Measurements from ENCODE around the gene ARL16.

ARL16 gene

GRCh38 chr17:81672954-81673353 is 10.6 kb downstream of the ARL16 start:
- H3K27ac ChIP-seq = no peak overlapping the region

GRCh38 chr17:81672504-81672903 is 11.1 kb downstream of the ARL16 start:
- no peak overlapping the region for H3K27ac ChIP-seq
- no peak for TF ChIP-seq CTCF (conservative IDR thresholded peaks at IDR 0.05)
- no peak for TF ChIP-seq ZFX (IDR thresholded peaks at IDR 0.05)

More at GRCh38 chr17:81672954-81673353, 10.6 kb downstream of the ARL16 start:
- no peak for TF ChIP-seq CTCF (conservative IDR thresholded peaks at IDR 0.05)
- TF ChIP-seq ZFX (IDR thresholded peaks at IDR 0.05) = no peak

GRCh38 chr17:81667754-81668153 is 15.8 kb downstream of the ARL16 start:
- peak overlapping the region; percentile 98 for H3K27ac ChIP-seq

GRCh38 chr17:81666342-81667191 is 17.0 kb downstream of the ARL16 start, which contains the start of the genes CCDC137 and OXLD1:
Gene CCDC137, plus strand, starts transcription at chr17:81666737. Its CDS starts 30 bp downstream, at chr17:81666767.
Gene OXLD1, minus strand, starts transcription at chr17:81666605. Its CDS starts 28 bp downstream, at chr17:81666577.
- peak within 1 kb of the TSS; percentile 98 for H3K27ac ChIP-seq
- TF ChIP-seq ZFX (IDR thresholded peaks at IDR 0.05) (0 out of 2 replicates have a peak, but pooled peaks have one; percentile 46), CTCF (conservative IDR thresholded peaks at IDR 0.05) (no peak)

More at GRCh38 chr17:81667754-81668153, 15.8 kb downstream of the ARL16 start:
- TF ChIP-seq ZFX (IDR thresholded peaks at IDR 0.05) (no peak), CTCF (conservative IDR thresholded peaks at IDR 0.05) (no peak)

GRCh38 chr17:81666092-81666341 is 17.6 kb downstream of the ARL16 start:
- TF ChIP-seq ZFX (IDR thresholded peaks at IDR 0.05) = no peak
- TF ChIP-seq CTCF (conservative IDR thresholded peaks at IDR 0.05) = no peak
- peak overlapping the region; percentile 98 for H3K27ac ChIP-seq

- peak overlapping the region; percentile 98 for H3K27ac ChIP-seq
- TF ChIP-seq ZFX (IDR thresholded peaks at IDR 0.05) (no peak), CTCF (conservative IDR thresholded peaks at IDR 0.05) (no peak)
Observed at GRCh38 chr17:81665205-81666091, 18.1 kb downstream of the ARL16 start.

- H3K27ac ChIP-seq = no peak overlapping the region
Observed at GRCh38 chr17:81664051-81664470, 19.5 kb downstream of the ARL16 start.

More at GRCh38 chr17:81664051-81664470, 19.5 kb downstream of the ARL16 start:
- TF ChIP-seq ZFX (IDR thresholded peaks at IDR 0.05) (no peak), CTCF (conservative IDR thresholded peaks at IDR 0.05) (no peak)

Data from C4-2B (cell line).